Activated CD4-positive, alpha-beta T cell treated with anti-CD3 and anti-CD28 coated beads, Interleukin-2, amount 50 U/mL, for 24 hours (primary cell): ENCODE measurements around the gene TRAF2.

Source experiments
- DNase-seq, 2 donors: peaks; one replicate each; pipeline ENCODE4 v3.0.0-alpha.2; 2020; ENCODE audit warnings: low read depth in 1 of 2, low spot score in 1 of 2

Gene TRAF2

GRCh38 chr9:136946228-136947027, 60.1 kb downstream of the TRAF2 start:
- DNase-seq: no peak

- DNase-seq: no peak
Measured at GRCh38 chr9:136947028-136947891, 60.9 kb downstream of the TRAF2 start.

GRCh38 chr9:136947955-136948510, 61.7 kb downstream of the TRAF2 start:
- DNase-seq: no peak

GRCh38 chr9:136949239-136949816, 63.0 kb downstream of the TRAF2 start:
- DNase-seq: no peak

GRCh38 chr9:136949817-136950655, 63.7 kb downstream of the TRAF2 start:
- DNase-seq: peak; percentile 90 to 94

- DNase-seq: no peak
Measured at GRCh38 chr9:136950656-136951276, 64.5 kb downstream of the TRAF2 start.

- no peak for DNase-seq
Measured at GRCh38 chr9:136951541-136952320, 65.4 kb downstream of the TRAF2 start, which contains the start of gene LCN12. LCN12 (plus strand) TSS chr9:136952273; CDS start chr9:136952328, 55 bp downstream.

- DNase-seq: no peak
Measured at GRCh38 chr9:136952321-136952850, 66.1 kb downstream of the TRAF2 start.

- no peak for DNase-seq
Measured at GRCh38 chr9:136952876-136953770, 66.8 kb downstream of the TRAF2 start.

- DNase-seq: no peak
Measured at GRCh38 chr9:136953771-136954269, 67.5 kb downstream of the TRAF2 start.

- DNase-seq: no peak
Measured at GRCh38 chr9:136954270-136955083, 68.2 kb downstream of the TRAF2 start.

GRCh38 chr9:136955202-136955942, 69.1 kb downstream of the TRAF2 start:
- no peak for DNase-seq

GRCh38 chr9:136955943-136956335, 69.6 kb downstream of the TRAF2 start:
- DNase-seq: no peak

- DNase-seq: no peak
Measured at GRCh38 chr9:136956604-136957003, 70.3 kb downstream of the TRAF2 start.

- no peak for DNase-seq
Measured at GRCh38 chr9:136957461-136957860, 71.1 kb downstream of the TRAF2 start.

- DNase-seq: no peak
Measured at GRCh38 chr9:136957901-136958300, 71.6 kb downstream of the TRAF2 start.
